Activated T-cell treated with anti-CD3 and anti-CD28 coated beads, Interleukin-2, amount 50 U/mL, for 72 hours (primary cell): ENCODE data around the gene PRKG1. TPM values are rescaled to one million over a fixed set of nuclear protein-coding genes. Genes with fewer than 3 reads are reported as not detected.
A peak's percentile ranks its signal among the peaks of the same experiment; 100 is the strongest.

ENCODE experiments used
- ATAC-seq, 2 donors: fragments of 150-1000 bp; cut with Tn5 transposase; replicated peaks in 1 of 2; 2 replicates each; pipeline ENCODE4 v1.10.0; 2021; ENCODE audit warnings: moderate library complexity in 2 of 2, mild to moderate bottlenecking in 1 of 2
- DNase-seq, 2 donors: peaks; one replicate each; pipeline ENCODE4 v3.0.0; 2021 to 2022; ENCODE audit warnings: mixed read lengths in 1 of 2
- H3K27ac Mint-ChIP-seq: one replicate; pipeline ENCODE4 v1.8.0; 2022; ENCODE audit warnings: mild to moderate bottlenecking, moderate library complexity, mixed read lengths
- H3K27me3 Mint-ChIP-seq: one replicate; pipeline ENCODE4 v1.8.0; 2022; ENCODE audit warnings: low read depth, mixed read lengths
- H3K36me3 Mint-ChIP-seq, 2 donors: one replicate each; pipeline ENCODE4 v1.8.0; 2022; ENCODE audit warnings: mixed read lengths in 2 of 2, mild to moderate bottlenecking in 1 of 2; ENCODE audit not compliant: insufficient read depth in 2 of 2
- H3K4me1 Mint-ChIP-seq: one replicate; pipeline ENCODE4 v1.8.0; 2022; ENCODE audit warnings: low read depth, mixed read lengths
- H3K4me3 Mint-ChIP-seq, 2 donors: one replicate each; pipeline ENCODE4 v1.8.0; 2022; ENCODE audit warnings: mild to moderate bottlenecking in 2 of 2, mixed read lengths in 2 of 2, moderate library complexity in 2 of 2
- H3K9me3 Mint-ChIP-seq, 2 donors: one replicate each; pipeline ENCODE4 v1.8.0; 2022; ENCODE audit warnings: mixed read lengths in 2 of 2
- total RNA-seq, 2 donors: library from RNA; stranded (reverse); gene quantifications; one replicate each; pipeline ENCODE4 v1.2.3, GENCODE V29; 2022

Gene PRKG1
- total RNA-seq = not detected

GRCh38 chr10:51074238-51075028 is at the start of gene PRKG1:
PRKG1 (plus strand) TSS chr10:51074487.
- DNase-seq (peak; percentile 1 to 2), ATAC-seq (peak; percentile 29 to 39)
- Mint-ChIP-seq H3K4me1 (peaks cover 13% of the 10 kb centered on the region), H3K27ac (no peak within 1 kb of the TSS), H3K27me3 (peaks cover 45% of the 10 kb centered on the region), H3K9me3 (no peaks in the 10 kb centered on the region), H3K4me3 (peak within 1 kb of the TSS; percentile 81 to 92), H3K36me3 (no peaks in the 10 kb centered on the region)

- H3K4me3 Mint-ChIP-seq = no peak overlapping the region
- no peaks in the 10 kb centered on the region for H3K36me3 Mint-ChIP-seq
- H3K4me1 Mint-ChIP-seq = no peaks in the 10 kb centered on the region
- no peak for DNase-seq
- ATAC-seq = no peak
- H3K27ac Mint-ChIP-seq = no peak overlapping the region
- no peaks in the 10 kb centered on the region for H3K9me3 Mint-ChIP-seq
- peaks cover 9% of the 10 kb centered on the region for H3K27me3 Mint-ChIP-seq
Observed at GRCh38 chr10:51028420-51028819, 45.9 kb upstream of the PRKG1 start.

- no peak for ATAC-seq
- H3K36me3 Mint-ChIP-seq = no peaks in the 10 kb centered on the region
Observed at GRCh38 chr10:51029172-51029641, 45.1 kb upstream of the PRKG1 start.

GRCh38 chr10:51030480-51030879 is 43.8 kb upstream of the PRKG1 start:
- H3K27ac Mint-ChIP-seq = no peak overlapping the region
- no peak overlapping the region for H3K4me3 Mint-ChIP-seq
- ATAC-seq = no peak
- DNase-seq = no peak
- peaks cover 5% of the 10 kb centered on the region for H3K27me3 Mint-ChIP-seq
- H3K9me3 Mint-ChIP-seq = no peaks in the 10 kb centered on the region
- no peaks in the 10 kb centered on the region for H3K4me1 Mint-ChIP-seq
- no peaks in the 10 kb centered on the region for H3K36me3 Mint-ChIP-seq

More at GRCh38 chr10:51029172-51029641, 45.1 kb upstream of the PRKG1 start:
- Mint-ChIP-seq H3K27ac (no peak overlapping the region), H3K27me3 (peaks cover 9% of the 10 kb centered on the region), H3K9me3 (no peaks in the 10 kb centered on the region), H3K4me1 (no peaks in the 10 kb centered on the region), H3K4me3 (no peak overlapping the region)
- no peak for DNase-seq

GRCh38 chr10:51031950-51032349 is 42.3 kb upstream of the PRKG1 start:
- Mint-ChIP-seq H3K9me3 (no peaks in the 10 kb centered on the region), H3K4me3 (no peak overlapping the region), H3K4me1 (no peaks in the 10 kb centered on the region), H3K36me3 (no peaks in the 10 kb centered on the region), H3K27me3 (no peaks in the 10 kb centered on the region), H3K27ac (no peak overlapping the region)
- ATAC-seq (no peak), DNase-seq (no peak)

- Mint-ChIP-seq H3K4me1 (no peaks in the 10 kb centered on the region), H3K27ac (no peak overlapping the region), H3K36me3 (no peaks in the 10 kb centered on the region), H3K9me3 (peaks cover 0 to 2% of the 10 kb centered on the region in 2 donors), H3K27me3 (no peaks in the 10 kb centered on the region), H3K4me3 (no peak overlapping the region)
- DNase-seq (no peak), ATAC-seq (no peak)
Observed at GRCh38 chr10:51034769-51035168, 39.5 kb upstream of the PRKG1 start.

- Mint-ChIP-seq H3K36me3 (no peaks in the 10 kb centered on the region), H3K9me3 (peaks cover 0 to 2% of the 10 kb centered on the region in 2 donors), H3K4me3 (no peak overlapping the region), H3K4me1 (no peaks in the 10 kb centered on the region), H3K27me3 (no peaks in the 10 kb centered on the region), H3K27ac (no peak overlapping the region)
- ATAC-seq (no peak), DNase-seq (no peak)
Observed at GRCh38 chr10:51035344-51035743, 38.9 kb upstream of the PRKG1 start.

- Mint-ChIP-seq H3K27me3 (no peaks in the 10 kb centered on the region), H3K4me1 (no peaks in the 10 kb centered on the region), H3K9me3 (peaks cover 0 to 2% of the 10 kb centered on the region in 2 donors), H3K36me3 (no peaks in the 10 kb centered on the region), H3K4me3 (no peak overlapping the region), H3K27ac (no peak overlapping the region)
- ATAC-seq (no peak), DNase-seq (no peak)
Observed at GRCh38 chr10:51045871-51046270, 28.4 kb upstream of the PRKG1 start.

- no peaks in the 10 kb centered on the region for H3K27me3 Mint-ChIP-seq
- H3K4me3 Mint-ChIP-seq = no peak overlapping the region
- H3K27ac Mint-ChIP-seq = no peak overlapping the region
- ATAC-seq = no peak
- H3K4me1 Mint-ChIP-seq = no peaks in the 10 kb centered on the region
- H3K9me3 Mint-ChIP-seq = peaks cover 0 to 2% of the 10 kb centered on the region in 2 donors
- H3K36me3 Mint-ChIP-seq = no peaks in the 10 kb centered on the region
- no peak for DNase-seq
Observed at GRCh38 chr10:51046654-51047053, 27.6 kb upstream of the PRKG1 start.

GRCh38 chr10:51047857-51048256 is 26.4 kb upstream of the PRKG1 start:
- Mint-ChIP-seq H3K36me3 (no peaks in the 10 kb centered on the region), H3K4me1 (no peaks in the 10 kb centered on the region), H3K4me3 (no peak overlapping the region), H3K9me3 (peaks cover 0 to 2% of the 10 kb centered on the region in 2 donors), H3K27me3 (no peaks in the 10 kb centered on the region), H3K27ac (no peak overlapping the region)
- ATAC-seq (no peak), DNase-seq (no peak)

- Mint-ChIP-seq H3K36me3 (no peaks in the 10 kb centered on the region), H3K4me3 (no peak overlapping the region), H3K27me3 (no peaks in the 10 kb centered on the region), H3K27ac (no peak overlapping the region), H3K9me3 (peaks cover 0 to 2% of the 10 kb centered on the region in 2 donors), H3K4me1 (no peaks in the 10 kb centered on the region)
- no peak for DNase-seq
- ATAC-seq = no peak
Observed at GRCh38 chr10:51048792-51049191, 25.5 kb upstream of the PRKG1 start.

- peaks cover 0 to 2% of the 10 kb centered on the region in 2 donors for H3K9me3 Mint-ChIP-seq
- no peak overlapping the region for H3K4me3 Mint-ChIP-seq
- H3K27me3 Mint-ChIP-seq = no peaks in the 10 kb centered on the region
- no peaks in the 10 kb centered on the region for H3K4me1 Mint-ChIP-seq
- no peaks in the 10 kb centered on the region for H3K36me3 Mint-ChIP-seq
- no peak for ATAC-seq
- DNase-seq = no peak
- no peak overlapping the region for H3K27ac Mint-ChIP-seq
Observed at GRCh38 chr10:51052163-51052562, 22.1 kb upstream of the PRKG1 start.

GRCh38 chr10:51057925-51058324 is 16.4 kb upstream of the PRKG1 start:
- Mint-ChIP-seq H3K27me3 (no peaks in the 10 kb centered on the region), H3K36me3 (no peaks in the 10 kb centered on the region), H3K27ac (no peak overlapping the region), H3K4me3 (no peak overlapping the region), H3K4me1 (no peaks in the 10 kb centered on the region), H3K9me3 (no peaks in the 10 kb centered on the region)
- DNase-seq = no peak
- no peak for ATAC-seq

GRCh38 chr10:51063166-51063565 is 11.1 kb upstream of the PRKG1 start:
- DNase-seq = no peak
- Mint-ChIP-seq H3K36me3 (no peaks in the 10 kb centered on the region), H3K27me3 (peaks cover 4% of the 10 kb centered on the region), H3K9me3 (no peaks in the 10 kb centered on the region), H3K4me1 (no peaks in the 10 kb centered on the region), H3K4me3 (no peak overlapping the region), H3K27ac (no peak overlapping the region)
- no peak for ATAC-seq
